Measurements from ENCODE around the gene LRRC2.
"Not testable (repeated sequence)": the region's sequence is repeated elsewhere in the genome, so short reads cannot be mapped to it uniquely, and the experiment has no call there.

The LRRC2 gene

DNA sequence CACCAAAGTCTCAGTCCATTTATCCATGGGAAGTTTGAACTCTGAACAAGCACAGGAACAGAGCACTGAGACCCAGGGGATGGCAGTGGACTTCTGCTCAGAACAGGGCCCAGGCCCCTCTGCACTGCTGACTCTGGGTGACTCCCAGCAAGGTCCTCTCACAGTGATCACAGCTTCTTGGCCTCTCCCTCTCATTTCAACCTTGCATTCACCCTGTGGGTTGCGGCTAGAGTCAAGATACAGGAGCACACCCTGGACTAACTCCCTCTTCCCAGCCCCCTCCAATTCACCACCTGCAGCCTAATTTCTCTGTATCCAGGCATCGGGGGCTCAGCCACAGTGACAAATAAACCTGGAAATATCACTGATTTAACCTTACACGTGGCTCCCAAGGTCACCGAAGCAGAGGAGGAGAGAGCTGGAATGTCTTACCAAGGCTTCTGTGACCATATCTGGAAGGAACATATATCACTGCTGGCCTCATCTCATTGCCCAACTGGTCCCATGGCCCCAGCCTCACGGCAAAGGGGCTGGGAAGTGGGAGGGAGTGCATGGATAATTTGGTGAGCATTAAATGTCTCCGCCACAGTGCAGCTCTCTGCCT, 67.1 kb downstream of the LRRC2 start:
- POLR2A ChIA-PET = no interaction called here
- CTCF ChIA-PET = interaction anchor here (2.2 to 6.9 kb wide), 3 partner anchors 10 to 130 kb away, joined by 15 to 79 read pairs (median 15); no protein-coding TSS in a partner anchor
- TF ChIP-seq, protein P1, sequence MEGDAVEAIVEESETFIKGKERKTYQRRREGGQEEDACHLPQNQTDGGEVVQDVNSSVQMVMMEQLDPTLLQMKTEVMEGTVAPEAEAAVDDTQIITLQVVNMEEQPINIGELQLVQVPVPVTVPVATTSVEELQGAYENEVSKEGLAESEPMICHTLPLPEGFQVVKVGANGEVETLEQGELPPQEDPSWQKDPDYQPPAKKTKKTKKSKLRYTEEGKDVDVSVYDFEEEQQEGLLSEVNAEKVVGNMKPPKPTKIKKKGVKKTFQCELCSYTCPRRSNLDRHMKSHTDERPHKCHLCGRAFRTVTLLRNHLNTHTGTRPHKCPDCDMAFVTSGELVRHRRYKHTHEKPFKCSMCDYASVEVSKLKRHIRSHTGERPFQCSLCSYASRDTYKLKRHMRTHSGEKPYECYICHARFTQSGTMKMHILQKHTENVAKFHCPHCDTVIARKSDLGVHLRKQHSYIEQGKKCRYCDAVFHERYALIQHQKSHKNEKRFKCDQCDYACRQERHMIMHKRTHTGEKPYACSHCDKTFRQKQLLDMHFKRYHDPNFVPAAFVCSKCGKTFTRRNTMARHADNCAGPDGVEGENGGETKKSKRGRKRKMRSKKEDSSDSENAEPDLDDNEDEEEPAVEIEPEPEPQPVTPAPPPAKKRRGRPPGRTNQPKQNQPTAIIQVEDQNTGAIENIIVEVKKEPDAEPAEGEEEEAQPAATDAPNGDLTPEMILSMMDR (IDR thresholded peaks at IDR 0.05; ENCODE audit: control extremely low read depth, extremely low read depth, low read depth, missing control alignments) = no peak
- DNase-seq (ENCODE audit: extremely low spot score) = no peak

- CTCF ChIA-PET = interaction anchor here (1.3 to 6.9 kb wide), 6 partner anchors 8 to 132 kb away, joined by 3 to 79 read pairs (median 11); no protein-coding TSS in a partner anchor
- POLR2A ChIA-PET = no interaction called here
Measured at GRCh38 chr3:46497556-46498265, 68.4 kb downstream of the LRRC2 start, which contains the start of gene RTP3. TSS of gene RTP3 (plus strand) at chr3:46497976. CDS start at chr3:46498063, 87 bp downstream.

DNA sequence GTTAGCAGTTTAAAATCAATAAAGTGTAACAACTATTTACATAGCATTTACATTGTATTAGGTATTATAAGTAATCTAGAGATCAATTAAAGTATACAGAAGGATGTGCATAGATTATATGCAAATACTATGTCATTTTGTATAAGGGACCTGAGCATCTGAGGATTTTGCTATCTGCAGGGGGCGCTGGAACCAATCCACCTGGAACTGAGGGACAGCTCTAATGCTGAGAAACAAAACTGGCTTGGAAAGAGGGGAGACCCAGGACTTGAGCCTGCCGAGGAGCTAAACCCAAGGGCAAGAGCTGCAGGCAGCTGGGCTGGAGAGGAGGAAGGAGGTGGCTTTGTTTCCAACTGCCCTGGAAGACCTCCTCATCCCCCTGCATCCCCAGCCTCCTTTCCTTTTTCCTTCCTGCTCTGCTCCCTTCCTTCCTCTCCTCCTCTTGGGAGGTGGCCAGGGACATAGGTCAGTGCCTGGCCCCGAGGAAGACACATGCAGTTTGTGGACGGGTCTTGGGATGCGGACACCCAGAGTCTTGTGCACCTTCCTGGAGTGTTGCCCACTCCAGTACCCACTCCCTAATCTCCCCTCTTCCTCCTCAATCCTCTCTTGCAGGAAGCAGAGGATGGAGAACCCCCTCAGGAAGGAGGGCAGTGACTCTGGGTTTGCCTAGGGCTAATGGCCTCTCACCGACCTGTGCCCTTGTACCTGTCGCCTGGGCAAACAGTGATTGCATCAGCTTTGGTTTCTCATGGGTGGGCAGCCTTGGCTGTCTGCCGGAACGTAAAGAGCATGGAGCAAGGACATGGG, 69.2 kb downstream of the LRRC2 start:
- TF ChIP-seq, protein P1 (IDR thresholded peaks at IDR 0.05; ENCODE audit: control extremely low read depth, extremely low read depth, low read depth, missing control alignments) = peak; percentile 44
- ChIA-PET POLR2A (no interaction called here), CTCF (interaction anchor here (0.9 to 6.9 kb wide), 17 partner anchors 8 to 133 kb away, joined by 3 to 79 read pairs (median 4); no protein-coding TSS in a partner anchor)
- peak; percentile 46 for DNase-seq (ENCODE audit: extremely low spot score)

More at GRCh38 chr3:46497556-46498265, 68.4 kb downstream of the LRRC2 start, which contains the start of gene RTP3:
- DNase-seq (ENCODE audit: extremely low spot score) = no peak
- TF ChIP-seq, protein P1 (IDR thresholded peaks at IDR 0.05; ENCODE audit: control extremely low read depth, extremely low read depth, low read depth, missing control alignments) = no peak

- CTCF ChIA-PET = interaction anchor here (0.9 to 4.1 kb wide), 13 partner anchors 8 to 134 kb away, joined by 3 to 34 read pairs (median 5); no protein-coding TSS in a partner anchor
- POLR2A ChIA-PET = no interaction called here
- no peak for DNase-seq (ENCODE audit: extremely low spot score)
- TF ChIP-seq, protein P1 (IDR thresholded peaks at IDR 0.05; ENCODE audit: control extremely low read depth, extremely low read depth, low read depth, missing control alignments) = no peak
Measured at GRCh38 chr3:46495901-46496456, 70.1 kb downstream of the LRRC2 start.

GRCh38 chr3:46494491-46494890, 71.6 kb downstream of the LRRC2 start:
- POLR2A ChIA-PET; CTCF ChIA-PET; DNase-seq (ENCODE audit: extremely low spot score): not testable (repeated sequence)

- ChIA-PET CTCF (interaction anchor here (1.4 to 7.3 kb wide), 2 partner anchors 65 to 137 kb away, joined by 10 to 168 read pairs; no protein-coding TSS in a partner anchor), POLR2A (no interaction called here)
- TF ChIP-seq, protein P1 (IDR thresholded peaks at IDR 0.05; ENCODE audit: control extremely low read depth, extremely low read depth, low read depth, missing control alignments) = no peak
- no peak for DNase-seq (ENCODE audit: extremely low spot score)
Measured at GRCh38 chr3:46492890-46493547, 73.1 kb downstream of the LRRC2 start.

Measured in GM10248 (cell line).